ENCODE data around the gene FAM168B.
"Not testable (repeated sequence)": the region's sequence is repeated elsewhere in the genome, so short reads cannot be mapped to it uniquely, and the experiment has no call there.

Gene FAM168B

GRCh38 chr2:131077966-131078365, 15.3 kb downstream of the FAM168B start:
- peaks cover 21% of the 10 kb centered on the region for H3K4me1 Mint-ChIP-seq (ENCODE audit: low read depth)
- H3K4me3 Mint-ChIP-seq, result no peak overlapping the region
- H3K27ac Mint-ChIP-seq, result no peak overlapping the region
- H3K36me3 Mint-ChIP-seq (ENCODE audit: low read depth), result peaks cover 53% of the 10 kb centered on the region
- no peaks in the 10 kb centered on the region for H3K27me3 Mint-ChIP-seq (ENCODE audit: low read depth)
- no peaks in the 10 kb centered on the region for H3K9me3 Mint-ChIP-seq

- Mint-ChIP-seq H3K27ac (no peak overlapping the region), H3K4me3 (no peak overlapping the region), H3K9me3 (no peaks in the 10 kb centered on the region), H3K4me1 (ENCODE audit: low read depth) (peaks cover 21% of the 10 kb centered on the region), H3K36me3 (ENCODE audit: low read depth) (peaks cover 53% of the 10 kb centered on the region), H3K27me3 (ENCODE audit: low read depth) (no peaks in the 10 kb centered on the region)
These were observed 15.9 kb downstream of the FAM168B start for GRCh38 chr2:131077182-131077846.

- no peak overlapping the region for H3K4me3 Mint-ChIP-seq
- no peaks in the 10 kb centered on the region for H3K27me3 Mint-ChIP-seq (ENCODE audit: low read depth)
- H3K9me3 Mint-ChIP-seq, result no peaks in the 10 kb centered on the region
- peaks cover 21% of the 10 kb centered on the region for H3K4me1 Mint-ChIP-seq (ENCODE audit: low read depth)
- H3K27ac Mint-ChIP-seq, result no peak overlapping the region
- peaks cover 51% of the 10 kb centered on the region for H3K36me3 Mint-ChIP-seq (ENCODE audit: low read depth)
These were observed 16.6 kb downstream of the FAM168B start for GRCh38 chr2:131076707-131077106.

GRCh38 chr2:131075578-131075977, 17.7 kb downstream of the FAM168B start:
- not testable (repeated sequence) for H3K4me3 Mint-ChIP-seq; H3K27ac Mint-ChIP-seq; H3K27me3 Mint-ChIP-seq (ENCODE audit: low read depth); H3K9me3 Mint-ChIP-seq
- H3K4me1 Mint-ChIP-seq (ENCODE audit: low read depth), result peaks cover 16% of the 10 kb centered on the region
- H3K36me3 Mint-ChIP-seq (ENCODE audit: low read depth), result peaks cover 44% of the 10 kb centered on the region

GRCh38 chr2:131068172-131068571, 25.1 kb downstream of the FAM168B start:
- H3K27ac Mint-ChIP-seq; H3K9me3 Mint-ChIP-seq; H3K4me1 Mint-ChIP-seq (ENCODE audit: low read depth); H3K4me3 Mint-ChIP-seq; H3K27me3 Mint-ChIP-seq (ENCODE audit: low read depth): not testable (repeated sequence)
- H3K36me3 Mint-ChIP-seq (ENCODE audit: low read depth), result peaks cover 31% of the 10 kb centered on the region

GRCh38 chr2:131067465-131068125, 25.7 kb downstream of the FAM168B start:
- H3K27ac Mint-ChIP-seq, result no peak overlapping the region
- no peaks in the 10 kb centered on the region for H3K27me3 Mint-ChIP-seq (ENCODE audit: low read depth)
- no peaks in the 10 kb centered on the region for H3K9me3 Mint-ChIP-seq
- no peak overlapping the region for H3K4me3 Mint-ChIP-seq
- peaks cover 31% of the 10 kb centered on the region for H3K36me3 Mint-ChIP-seq (ENCODE audit: low read depth)
- H3K4me1 Mint-ChIP-seq (ENCODE audit: low read depth), result peaks cover 7% of the 10 kb centered on the region

GRCh38 chr2:131064589-131065512, 28.4 kb downstream of the FAM168B start:
- H3K27ac Mint-ChIP-seq, result peak overlapping the region; percentile 37
- no peaks in the 10 kb centered on the region for H3K27me3 Mint-ChIP-seq (ENCODE audit: low read depth)
- H3K4me1 Mint-ChIP-seq (ENCODE audit: low read depth), result peaks cover 11% of the 10 kb centered on the region
- no peak overlapping the region for H3K4me3 Mint-ChIP-seq
- no peaks in the 10 kb centered on the region for H3K9me3 Mint-ChIP-seq
- peaks cover 26% of the 10 kb centered on the region for H3K36me3 Mint-ChIP-seq (ENCODE audit: low read depth)

GRCh38 chr2:131063501-131064283, 29.6 kb downstream of the FAM168B start:
- Mint-ChIP-seq H3K9me3 (no peaks in the 10 kb centered on the region), H3K27me3 (ENCODE audit: low read depth) (no peaks in the 10 kb centered on the region), H3K36me3 (ENCODE audit: low read depth) (peaks cover 27% of the 10 kb centered on the region), H3K4me3 (no peak overlapping the region), H3K27ac (no peak overlapping the region), H3K4me1 (ENCODE audit: low read depth) (peaks cover 11% of the 10 kb centered on the region)

- H3K36me3 Mint-ChIP-seq (ENCODE audit: low read depth), result peaks cover 25% of the 10 kb centered on the region
- no peak overlapping the region for H3K27ac Mint-ChIP-seq
- H3K9me3 Mint-ChIP-seq, result no peaks in the 10 kb centered on the region
- no peaks in the 10 kb centered on the region for H3K27me3 Mint-ChIP-seq (ENCODE audit: low read depth)
- H3K4me3 Mint-ChIP-seq, result no peak overlapping the region
- H3K4me1 Mint-ChIP-seq (ENCODE audit: low read depth), result peaks cover 11% of the 10 kb centered on the region
These were observed 34.3 kb downstream of the FAM168B start for GRCh38 chr2:131058920-131059319.

GRCh38 chr2:131058214-131058843, 34.9 kb downstream of the FAM168B start:
- Mint-ChIP-seq H3K9me3 (no peaks in the 10 kb centered on the region), H3K36me3 (ENCODE audit: low read depth) (peaks cover 22% of the 10 kb centered on the region), H3K27me3 (ENCODE audit: low read depth) (no peaks in the 10 kb centered on the region), H3K4me3 (no peak overlapping the region), H3K4me1 (ENCODE audit: low read depth) (peaks cover 11% of the 10 kb centered on the region), H3K27ac (no peak overlapping the region)

GRCh38 chr2:131056932-131057287, 36.4 kb downstream of the FAM168B start:
- Mint-ChIP-seq H3K9me3 (no peaks in the 10 kb centered on the region), H3K4me3 (no peak overlapping the region), H3K27ac (no peak overlapping the region), H3K36me3 (ENCODE audit: low read depth) (peaks cover 34% of the 10 kb centered on the region), H3K4me1 (ENCODE audit: low read depth) (peaks cover 7% of the 10 kb centered on the region), H3K27me3 (ENCODE audit: low read depth) (no peaks in the 10 kb centered on the region)

GRCh38 chr2:131056204-131056931, 36.9 kb downstream of the FAM168B start:
- no peak overlapping the region for H3K4me3 Mint-ChIP-seq
- H3K4me1 Mint-ChIP-seq (ENCODE audit: low read depth), result peaks cover 7% of the 10 kb centered on the region
- no peaks in the 10 kb centered on the region for H3K9me3 Mint-ChIP-seq
- H3K36me3 Mint-ChIP-seq (ENCODE audit: low read depth), result peaks cover 38% of the 10 kb centered on the region
- no peak overlapping the region for H3K27ac Mint-ChIP-seq
- no peaks in the 10 kb centered on the region for H3K27me3 Mint-ChIP-seq (ENCODE audit: low read depth)
